KOPT-K1 (cell line): Measurements from ENCODE around the gene TSPAN31.
A peak's percentile ranks its signal among the peaks of the same experiment; 100 is the strongest.

ENCODE experiments used
- H3K27ac ChIP-seq: fragments of 200-600 bp; sonication (generic); 2 replicates; pipeline ENCODE4 v1.5.1; 2016; ENCODE audit warnings: antibody characterized with exemption, mild to moderate bottlenecking, low read depth, low read length; ENCODE audit not compliant: poor library complexity, severe bottlenecking
- H3K36me3 ChIP-seq: fragments of 200-600 bp; sonication (generic); 2 replicates; pipeline ENCODE4 v1.5.1; 2017; ENCODE audit warnings: antibody characterized with exemption, mild to moderate bottlenecking, low read length, moderate library complexity; ENCODE audit not compliant: insufficient read depth
- H3K9me3 ChIP-seq: fragments of 200-600 bp; sonication (generic); 2 replicates; pipeline ENCODE4 v1.5.1; 2017; ENCODE audit warnings: antibody characterized with exemption, low read length, mild to moderate bottlenecking; ENCODE audit not compliant: insufficient read depth, poor library complexity, severe bottlenecking

Gene TSPAN31

DNA sequence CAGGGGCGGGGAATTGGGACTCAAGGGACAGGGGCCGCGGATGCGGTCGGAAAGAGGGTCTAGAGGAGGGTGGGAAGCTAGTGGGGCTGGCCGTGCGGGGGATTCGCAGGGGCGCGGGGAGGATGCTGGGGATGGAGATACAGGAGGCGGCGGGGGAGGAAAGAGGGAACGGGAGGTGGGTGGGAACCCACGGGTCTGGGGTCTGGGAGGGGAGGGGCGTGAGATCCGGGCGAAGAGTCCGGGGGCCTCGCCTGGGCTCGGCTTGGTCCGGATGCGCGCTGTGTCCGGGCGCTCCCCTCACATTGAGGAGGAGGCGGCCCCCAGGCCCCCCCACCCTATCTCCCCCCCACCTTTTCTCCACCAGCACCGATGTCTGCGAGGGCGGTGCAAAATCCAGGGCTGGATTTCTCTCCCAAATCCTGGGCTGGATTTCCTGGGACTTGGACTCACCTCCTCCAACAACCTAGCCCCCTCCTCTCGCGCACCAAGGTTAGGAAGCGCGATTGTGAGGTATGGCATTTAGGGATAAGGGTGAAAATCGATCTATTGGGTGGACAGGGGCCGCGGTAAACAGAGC is 6.1 kb upstream of the TSPAN31 start, which contains the start of gene AGAP2:
TSS of gene AGAP2 (minus strand) at position 82 of the 577 bp plus-strand sequence. CDS start 496 bp downstream, outside the sequence.
- peak within 1 kb of the TSS; percentile 80 for H3K27ac ChIP-seq
- H3K36me3 ChIP-seq = peaks cover 50% of the 10 kb centered on the region
- no peaks in the 10 kb centered on the region for H3K9me3 ChIP-seq

DNA sequence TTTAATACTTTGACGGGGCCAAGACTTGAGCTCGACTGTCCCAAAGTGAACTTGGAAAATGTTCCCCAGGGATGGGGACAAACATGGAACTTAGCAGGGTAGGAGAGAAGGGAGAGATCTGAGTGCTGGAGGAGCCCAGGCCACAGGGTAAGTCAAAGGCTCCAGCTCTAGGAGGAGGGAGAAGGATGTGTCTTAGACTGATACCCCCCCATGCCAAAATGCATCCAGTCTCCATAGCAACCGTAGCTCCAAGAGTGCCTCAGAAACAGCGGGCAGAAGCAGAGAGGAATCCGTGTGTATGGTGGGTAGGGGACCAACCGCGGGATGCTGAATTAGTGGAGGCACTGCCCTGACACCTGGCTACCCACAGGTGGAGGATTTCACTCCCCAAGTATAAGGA is 5.5 kb upstream of the TSPAN31 start:
- Histone ChIP-seq H3K36me3 (peaks cover 44% of the 10 kb centered on the region), H3K27ac (peak overlapping the region; percentile 80)

GRCh38 chr12:57739914-57740538 is 4.8 kb upstream of the TSPAN31 start:
- Histone ChIP-seq H3K36me3 (peaks cover 38% of the 10 kb centered on the region), H3K9me3 (no peaks in the 10 kb centered on the region), H3K27ac (peak overlapping the region; percentile 80)

More for the DNA sequence above, 5.5 kb upstream of the TSPAN31 start:
- H3K9me3 ChIP-seq = no peaks in the 10 kb centered on the region

- Histone ChIP-seq H3K27ac (peak overlapping the region; percentile 80), H3K36me3 (peaks cover 34% of the 10 kb centered on the region), H3K9me3 (no peaks in the 10 kb centered on the region)
These were observed 4.0 kb upstream of the TSPAN31 start for GRCh38 chr12:57740656-57741412.

GRCh38 chr12:57741413-57741789 is 3.4 kb upstream of the TSPAN31 start:
- no peaks in the 10 kb centered on the region for H3K9me3 ChIP-seq
- peaks cover 35% of the 10 kb centered on the region for H3K36me3 ChIP-seq
- H3K27ac ChIP-seq = peak overlapping the region; percentile 80

GRCh38 chr12:57741844-57742738 is 2.7 kb upstream of the TSPAN31 start:
- no peaks in the 10 kb centered on the region for H3K9me3 ChIP-seq
- peaks cover 35% of the 10 kb centered on the region for H3K36me3 ChIP-seq
- H3K27ac ChIP-seq = peak overlapping the region; percentile 80

GRCh38 chr12:57743769-57744168 is 1.1 kb upstream of the TSPAN31 start:
- Histone ChIP-seq H3K27ac (no peak overlapping the region), H3K36me3 (peaks cover 47% of the 10 kb centered on the region), H3K9me3 (no peaks in the 10 kb centered on the region)

GRCh38 chr12:57744194-57744776 is 554 bp upstream of the TSPAN31 start:
- H3K27ac ChIP-seq = peak overlapping the region; percentile 78

GRCh38 chr12:57745485-57745881 is 644 bp downstream of the TSPAN31 start:
- Histone ChIP-seq H3K27ac (peak overlapping the region; percentile 78), H3K9me3 (no peaks in the 10 kb centered on the region), H3K36me3 (peaks cover 50% of the 10 kb centered on the region)

More at GRCh38 chr12:57744194-57744776, 554 bp upstream of the TSPAN31 start:
- Histone ChIP-seq H3K9me3 (no peaks in the 10 kb centered on the region), H3K36me3 (peaks cover 47% of the 10 kb centered on the region)

- Histone ChIP-seq H3K9me3 (no peaks in the 10 kb centered on the region), H3K27ac (no peak overlapping the region), H3K36me3 (peaks cover 56% of the 10 kb centered on the region)
These were observed 1.2 kb downstream of the TSPAN31 start for GRCh38 chr12:57746025-57746424.

DNA sequence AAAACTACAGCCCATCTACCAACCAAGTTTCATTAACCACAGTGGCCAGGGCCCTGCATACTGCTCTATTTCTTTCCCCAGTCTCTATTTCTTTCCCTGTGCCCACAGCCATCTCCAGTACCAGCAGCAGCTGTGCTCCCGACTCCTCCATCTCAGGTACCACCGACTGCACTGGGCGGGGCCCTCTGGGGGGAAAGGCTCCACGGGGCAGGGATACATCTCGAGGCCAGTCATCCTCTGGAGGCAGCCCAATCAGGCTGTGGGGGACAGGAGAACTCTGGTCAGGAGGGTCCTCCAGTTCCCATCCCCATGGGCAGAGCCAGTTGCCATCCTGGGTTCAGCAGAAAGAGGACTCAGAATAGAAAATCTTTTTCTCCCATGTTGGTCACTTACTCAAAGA is 4.2 kb downstream of the TSPAN31 start:
- Histone ChIP-seq H3K36me3 (peaks cover 57% of the 10 kb centered on the region), H3K9me3 (no peaks in the 10 kb centered on the region), H3K27ac (no peak overlapping the region)

DNA sequence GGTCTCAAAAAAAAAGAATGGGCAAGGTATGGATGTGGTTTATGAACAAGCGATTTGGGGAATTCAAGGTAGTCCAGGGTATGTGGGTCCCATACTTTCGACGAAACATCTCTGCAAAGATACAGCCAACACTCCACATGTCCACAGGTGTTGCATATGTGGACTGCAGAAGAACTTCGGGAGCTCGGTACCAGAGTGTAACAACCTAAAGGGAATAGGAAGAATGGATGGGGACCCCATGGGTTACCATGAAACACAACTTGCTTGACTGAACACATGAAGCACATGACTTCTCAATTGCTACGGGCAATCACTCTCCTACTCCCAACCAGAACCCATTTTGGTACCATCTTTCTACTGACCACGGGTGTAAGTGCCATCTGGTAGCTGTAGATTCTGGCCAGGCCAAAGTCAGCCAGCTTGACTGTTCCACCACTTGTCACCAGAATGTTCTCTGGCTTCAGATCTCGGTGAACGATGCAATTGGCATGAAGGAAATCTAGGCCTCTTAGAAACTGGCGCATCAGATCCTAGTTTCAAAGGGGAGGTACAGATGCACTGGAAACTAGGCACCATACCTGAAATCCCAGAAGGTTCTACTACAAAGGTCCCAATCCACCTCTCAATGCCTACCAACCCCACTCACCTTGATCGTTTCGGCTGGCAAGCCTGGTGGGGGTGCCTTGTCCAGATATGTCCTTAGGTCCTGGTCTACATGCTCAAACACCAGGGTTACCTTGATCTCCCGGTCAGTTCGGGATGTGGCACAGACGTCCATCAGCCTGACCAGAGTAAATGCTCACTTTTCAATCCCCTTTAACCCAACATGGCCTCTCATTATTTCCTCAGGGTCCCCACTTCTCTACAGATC is 6.0 kb downstream of the TSPAN31 start:
- H3K27ac ChIP-seq = peak overlapping the region; percentile 93
- no peaks in the 10 kb centered on the region for H3K9me3 ChIP-seq
- peaks cover 53% of the 10 kb centered on the region for H3K36me3 ChIP-seq

GRCh38 chr12:57751432-57751787 is 6.6 kb downstream of the TSPAN31 start:
- Histone ChIP-seq H3K9me3 (no peaks in the 10 kb centered on the region), H3K27ac (peak overlapping the region; percentile 93), H3K36me3 (peaks cover 47% of the 10 kb centered on the region)
